HepG2 (cell line): ENCODE data around the gene GPR39. TPM values are rescaled to one million over a fixed set of nuclear protein-coding genes. Genes with fewer than 3 reads are reported as not detected.

Source experiments
- ATAC-seq: fragments of 200-7000 bp; cut with Tn5 transposase; 3 replicates; pipeline ENCODE4 v1.9.1; 2020; ENCODE audit warnings: mild to moderate bottlenecking, moderate library complexity
- BruUV-seq: library from RNA; stranded (reverse); fragments of 400-500 nt; replicated peaks from 2 replicates; lab custom pipeline; 2021; lab: Mats Ljungman, UMichigan
- CTCF ChIA-PET: fragments of 300-600 bp; formaldehyde crosslinking; extraction: SDS; loops from one replicate; lab custom pipeline; 2021; ENCODE audit warnings: low total read pairs, inconsistent platforms, low intra/inter-chr PET ratio; lab: Yijun Ruan, JAX
- POLR2A ChIA-PET: fragments of 350-600 bp; sonication (Branson Sonifier 250); formaldehyde crosslinking; loops from one replicate; lab custom pipeline; 2020; ENCODE audit warnings: antibody characterized with exemption, inconsistent platforms; lab: Yijun Ruan, JAX
- DNase-seq: peaks from one replicate; pipeline ENCODE4 v3.0.0-alpha.2; 2015; ENCODE audit warnings: low spot score
- FAIRE-seq: peaks from 3 replicates; lab custom pipeline; 2011; peaks lifted over from hg19 to GRCh38; lab: Jason Lieb, UNC
- H2AFZ ChIP-seq: one replicate; pipeline ENCODE4 v1.6.1; 2011; ENCODE audit warnings: low read length, inconsistent platforms
- H3K27ac ChIP-seq: fragments of 300-600 bp; 3 replicates; pipeline ENCODE4 v1.8.0; 2011; ENCODE audit warnings: mixed run types, mild to moderate bottlenecking, mixed read lengths, low read length, inconsistent platforms; ENCODE audit not compliant: insufficient read depth; ENCODE audit errors: extremely low read length
- H3K27me3 ChIP-seq, 2 experiments: fragments of 200-600 bp in 1 of 2; 2 replicates in 1 of 2; 3 replicates in 1 of 2; pipeline versions ENCODE4 v1.6.0 to v1.8.0; 2011; ENCODE audit warnings: low read length in 2 of 2, mild to moderate bottlenecking in 2 of 2, moderate library complexity in 2 of 2, inconsistent platforms in 1 of 2; ENCODE audit not compliant: insufficient read depth in 2 of 2, control insufficient read depth in 1 of 2
- H3K36me3 ChIP-seq, 2 experiments: fragments of 200-600 bp in 1 of 2; replicated peaks in 1 of 2; 2 replicates in 1 of 2; 3 replicates in 1 of 2; pipeline versions ENCODE4 v1.5.1 to v1.8.0; 2011; ENCODE audit warnings: low read length in 2 of 2, inconsistent platforms in 1 of 2; ENCODE audit not compliant: insufficient read depth in 2 of 2, control insufficient read depth in 1 of 2
- H3K4me1 ChIP-seq: 2 replicates; pipeline ENCODE4 v1.5.1; 2012; ENCODE audit warnings: low read length, inconsistent platforms; ENCODE audit not compliant: insufficient read depth
- H3K4me2 ChIP-seq: 2 replicates; pipeline ENCODE4 v1.6.0; 2011; ENCODE audit warnings: low read depth, low read length, inconsistent platforms
- H3K4me3 ChIP-seq, 3 experiments: fragments of 200-600 bp in 1 of 3; sonication (generic), shearing (Covaris generic) in 1 of 3; replicated peaks in 1 of 3; 2 replicates each; pipeline ENCODE4 v1.5.1; 2011 to 2016; ENCODE audit warnings: low read length in 3 of 3, inconsistent platforms in 2 of 3, low read depth in 2 of 3, mild to moderate bottlenecking in 2 of 3, control low read depth in 1 of 3, mixed read lengths in 1 of 3; ENCODE audit not compliant: insufficient read depth in 1 of 3
- H3K79me2 ChIP-seq: one replicate; pipeline ENCODE4 v1.6.1; 2011; ENCODE audit warnings: low read length, inconsistent platforms; ENCODE audit not compliant: insufficient read depth
- H3K9ac ChIP-seq: 2 replicates; pipeline ENCODE4 v1.6.0; 2011; ENCODE audit warnings: mild to moderate bottlenecking, low read depth, low read length, inconsistent platforms; ENCODE audit not compliant: insufficient read depth
- H3K9me3 ChIP-seq: 2 replicates; pipeline ENCODE4 v1.5.1; 2012; ENCODE audit warnings: mild to moderate bottlenecking, low read length
- H4K20me1 ChIP-seq: 2 replicates; pipeline ENCODE4 v1.6.0; 2011; ENCODE audit warnings: inconsistent platforms, mild to moderate bottlenecking, low read length, moderate library complexity; ENCODE audit not compliant: insufficient read depth
- HOXA9 ChIP-seq: sonication (generic); formaldehyde crosslinking; IDR thresholded peaks from 2 replicates; pipeline ENCODE4 v1.8.1; 2022; ENCODE audit warnings: missing genetic modification reagents, mild to moderate bottlenecking, moderate library complexity, borderline replicate concordance
- KLF11 ChIP-seq: IDR thresholded peaks from 2 replicates; pipeline ENCODE4 v1.6.1; 2016; ENCODE audit warnings: missing compliant biosample characterization
- KLF16 ChIP-seq, 2 experiments: sonication (generic) in 1 of 2; formaldehyde crosslinking in 1 of 2; IDR thresholded peaks; 2 replicates each; pipeline versions ENCODE4 v1.6.1 to v1.8.0; 2016 to 2023; ENCODE audit warnings: missing genetic modification reagents in 2 of 2, missing compliant biosample characterization in 1 of 2
- NFE2L2 ChIP-seq: fragments of 150-350 bp; IDR thresholded peaks from 2 replicates; pipeline ENCODE4 v1.6.1; 2014; ENCODE audit warnings: low read length
- RNF2 ChIP-seq: fragments of 450-650 bp; conservative IDR thresholded peaks from 2 replicates; pipeline ENCODE4 v1.6.1; 2016; ENCODE audit warnings: low read depth
- ZNF451 ChIP-seq: sonication (generic); formaldehyde crosslinking; IDR thresholded peaks from 2 replicates; pipeline ENCODE4 v1.5.0; 2020; ENCODE audit warnings: mild to moderate bottlenecking, missing genetic modification reagents
- ZNF552 ChIP-seq: sonication (generic); formaldehyde crosslinking; IDR thresholded peaks from 2 replicates; pipeline ENCODE4 v1.9.0; 2022; ENCODE audit warnings: missing genetic modification reagents, mild to moderate bottlenecking, borderline replicate concordance
- ZNF570 ChIP-seq: sonication (generic); formaldehyde crosslinking; IDR thresholded peaks from 2 replicates; pipeline ENCODE4 v1.4.0; 2020; ENCODE audit warnings: mild to moderate bottlenecking, missing genetic modification reagents, borderline replicate concordance
- WGBS: methylation state at CpG from one replicate; pipeline ENCODE4 v1.1.6; 2017; ENCODE audit warnings: low lambda C conversion rate; 5-methylcytosine and 5-hydroxymethylcytosine counted together
- in situ Hi-C: cut with HindIII; loops from 2 replicates; pipeline ENCODE4 v1.10.0; 2017; ENCODE audit warnings: low pct_unique_long_range_greater_than_20kb; ENCODE audit not compliant: extremely low pct_ligation_motif_present
- intact Hi-C: fragments of 100-400 bp; cut with micrococcal nuclease; formaldehyde crosslinking; loops from one replicate; pipeline ENCODE4 v1.10.0; 2022; ENCODE audit not compliant: unreplicated experiment
- polyA plus RNA-seq, 8 experiments: library from polyadenylated mRNA; depleted of rRNA in 3 of 8; stranded (reverse) in 7 of 8; unstranded in 1 of 8; fragments of >200 nt; fragmentation: Illumina TruSeq in 4 of 8; extraction: Trizol in 4 of 8; gene quantifications; 2 replicates each; pipeline versions ENCODE4 v1.2.1 to v1.2.3, GENCODE V29; 2011 to 2016; ENCODE audit warnings: low read depth in 4 of 8, missing spikeins in 1 of 8, mixed read lengths in 1 of 8; ENCODE audit not compliant: insufficient read depth in 1 of 8
- total RNA-seq, 5 experiments: library from RNA; depleted of rRNA; stranded (reverse); fragments of >200 nt; fragmentation: Illumina TruSeq; extraction: Trizol; gene quantifications; 2 replicates each; pipeline ENCODE4 v1.2.3, GENCODE V29; 2016; ENCODE audit warnings: low read depth in 1 of 5
- TF ChIP-seq, protein P1 (sequence below): IDR thresholded peaks from 2 replicates; pipeline ENCODE4 v1.4.0; 2020; ENCODE audit warnings: mild to moderate bottlenecking, missing genetic modification reagents
- TF ChIP-seq, protein P2 (sequence below): sonication (generic); formaldehyde crosslinking; IDR thresholded peaks from 2 replicates; pipeline ENCODE4 v1.4.0; 2020; ENCODE audit warnings: low read depth, mild to moderate bottlenecking, missing genetic modification reagents
- TF ChIP-seq, protein P3 (sequence below): sonication (generic); formaldehyde crosslinking; IDR thresholded peaks from 2 replicates; pipeline ENCODE4 v1.4.0; 2020; ENCODE audit warnings: missing genetic modification reagents

The GPR39 gene
- total and polyA plus RNA-seq, 2 of the 13 experiments (the other 11 are each of a cell fraction or from before 2014, with no cell fraction given) = 0.16 to 0.62 TPM

DNA sequence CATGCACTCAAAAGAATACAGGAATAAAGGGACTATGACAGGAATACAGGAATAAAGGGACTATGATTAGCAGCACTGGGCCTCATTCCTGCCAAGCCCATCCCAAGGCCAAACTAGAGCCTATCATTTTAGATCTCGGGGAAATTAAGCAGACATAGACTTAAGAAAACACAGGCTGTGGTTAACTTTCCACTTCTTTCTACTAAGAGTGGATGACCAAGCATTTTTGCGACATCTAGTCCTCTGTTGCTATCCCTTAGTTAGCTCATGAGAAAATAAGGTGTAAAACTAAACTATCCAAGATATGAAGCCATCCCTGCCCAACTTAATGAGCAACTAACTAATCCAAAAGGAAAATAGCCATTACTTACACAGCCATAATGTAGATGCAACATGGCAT, 247.5 kb downstream of the GPR39 start:
- no peak overlapping the region for H3K9ac ChIP-seq
- no peak for DNase-seq
- WGBS = 20% methylated on average over 2 of the region's 2 CpGs
- TF ChIP-seq, protein P1, sequence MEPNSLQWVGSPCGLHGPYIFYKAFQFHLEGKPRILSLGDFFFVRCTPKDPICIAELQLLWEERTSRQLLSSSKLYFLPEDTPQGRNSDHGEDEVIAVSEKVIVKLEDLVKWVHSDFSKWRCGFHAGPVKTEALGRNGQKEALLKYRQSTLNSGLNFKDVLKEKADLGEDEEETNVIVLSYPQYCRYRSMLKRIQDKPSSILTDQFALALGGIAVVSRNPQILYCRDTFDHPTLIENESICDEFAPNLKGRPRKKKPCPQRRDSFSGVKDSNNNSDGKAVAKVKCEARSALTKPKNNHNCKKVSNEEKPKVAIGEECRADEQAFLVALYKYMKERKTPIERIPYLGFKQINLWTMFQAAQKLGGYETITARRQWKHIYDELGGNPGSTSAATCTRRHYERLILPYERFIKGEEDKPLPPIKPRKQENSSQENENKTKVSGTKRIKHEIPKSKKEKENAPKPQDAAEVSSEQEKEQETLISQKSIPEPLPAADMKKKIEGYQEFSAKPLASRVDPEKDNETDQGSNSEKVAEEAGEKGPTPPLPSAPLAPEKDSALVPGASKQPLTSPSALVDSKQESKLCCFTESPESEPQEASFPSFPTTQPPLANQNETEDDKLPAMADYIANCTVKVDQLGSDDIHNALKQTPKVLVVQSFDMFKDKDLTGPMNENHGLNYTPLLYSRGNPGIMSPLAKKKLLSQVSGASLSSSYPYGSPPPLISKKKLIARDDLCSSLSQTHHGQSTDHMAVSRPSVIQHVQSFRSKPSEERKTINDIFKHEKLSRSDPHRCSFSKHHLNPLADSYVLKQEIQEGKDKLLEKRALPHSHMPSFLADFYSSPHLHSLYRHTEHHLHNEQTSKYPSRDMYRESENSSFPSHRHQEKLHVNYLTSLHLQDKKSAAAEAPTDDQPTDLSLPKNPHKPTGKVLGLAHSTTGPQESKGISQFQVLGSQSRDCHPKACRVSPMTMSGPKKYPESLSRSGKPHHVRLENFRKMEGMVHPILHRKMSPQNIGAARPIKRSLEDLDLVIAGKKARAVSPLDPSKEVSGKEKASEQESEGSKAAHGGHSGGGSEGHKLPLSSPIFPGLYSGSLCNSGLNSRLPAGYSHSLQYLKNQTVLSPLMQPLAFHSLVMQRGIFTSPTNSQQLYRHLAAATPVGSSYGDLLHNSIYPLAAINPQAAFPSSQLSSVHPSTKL = no peak
- TF ChIP-seq NFE2L2 = 0 out of 2 replicates have a peak, but pooled peaks have one; percentile 24
- TF ChIP-seq, all 625 proteins: peak for 1
- no peaks in the 10 kb centered on the region for H3K4me1 ChIP-seq
- no peak overlapping the region for H3K27ac ChIP-seq
- no TSS peak for BruUV-seq
- intact Hi-C loops = no loop called here
- in situ Hi-C loops = loop anchor here (25.0 kb wide), 1 partner anchor 498 kb away; no protein-coding TSS in a partner anchor
- ATAC-seq (no peak), FAIRE-seq (no peak)
- no peaks in the 10 kb centered on the region for H3K79me2 ChIP-seq
- H3K27me3 ChIP-seq = peaks cover 1 to 16% of the 10 kb centered on the region in 2 experiments; a peak in 3 of 5 replicates
- no peak overlapping the region for H3K4me3 ChIP-seq
- H3K9me3 ChIP-seq = no peaks in the 10 kb centered on the region
- ChIA-PET CTCF (no interaction called here), POLR2A (no interaction called here)
- no peaks in the 10 kb centered on the region for H3K36me3 ChIP-seq
- H2AFZ ChIP-seq = no peak overlapping the region
- H4K20me1 ChIP-seq = no peaks in the 10 kb centered on the region
- no peak overlapping the region for H3K4me2 ChIP-seq

DNA sequence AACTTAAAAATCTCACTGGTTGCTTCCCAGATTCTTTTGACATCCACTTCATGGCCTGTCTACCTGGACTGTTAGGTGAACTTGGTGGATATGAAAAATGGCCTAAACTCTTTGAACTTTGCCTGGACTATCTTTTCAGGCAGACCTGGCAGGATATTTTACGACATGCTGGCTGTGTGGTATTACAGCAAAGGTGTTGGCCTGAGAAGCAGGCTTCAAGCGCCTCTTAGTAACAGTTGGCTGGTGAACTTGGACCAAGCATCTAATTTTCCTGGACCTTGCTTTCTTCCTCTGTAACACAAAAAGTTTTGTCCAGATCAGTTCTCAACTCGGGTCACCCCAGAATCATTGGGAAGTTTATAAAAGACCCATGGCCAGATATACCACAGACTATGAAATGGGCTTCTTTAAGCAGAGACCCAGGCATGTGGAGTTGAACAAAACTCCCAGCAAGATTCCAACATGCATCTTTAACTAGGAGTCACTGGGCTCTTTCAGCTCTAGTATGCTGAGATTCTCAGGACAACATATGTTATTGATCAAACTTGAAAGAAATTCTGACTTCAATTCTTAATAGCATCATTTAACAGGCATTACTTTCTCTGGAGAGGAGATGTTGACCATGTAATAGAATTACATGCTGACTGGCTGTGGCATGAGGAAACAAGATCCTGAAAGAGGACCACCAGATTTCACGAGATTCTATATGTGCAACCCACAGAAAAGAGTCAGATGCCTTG, 249.0 kb downstream of the GPR39 start:
- CTCF ChIA-PET = no interaction called here
- intact Hi-C loops (no loop called here), in situ Hi-C loops (loop anchor here (25.0 kb wide), 1 partner anchor 497 kb away; no protein-coding TSS in a partner anchor)
- H3K9me3 ChIP-seq = no peaks in the 10 kb centered on the region
- no peaks in the 10 kb centered on the region for H3K36me3 ChIP-seq
- H3K27ac ChIP-seq = no peak overlapping the region
- H3K9ac ChIP-seq = no peak overlapping the region
- H3K4me1 ChIP-seq = no peaks in the 10 kb centered on the region
- WGBS = 19% methylated on average over 4 of the region's 4 CpGs
- H4K20me1 ChIP-seq = no peaks in the 10 kb centered on the region
- ATAC-seq (no peak), DNase-seq (no peak), FAIRE-seq (no peak)
- no TSS peak for BruUV-seq
- no peaks in the 10 kb centered on the region for H3K79me2 ChIP-seq
- H2AFZ ChIP-seq = no peak overlapping the region
- H3K4me3 ChIP-seq = no peak overlapping the region
- POLR2A ChIA-PET = no interaction called here
- H3K4me2 ChIP-seq = no peak overlapping the region
- H3K27me3 ChIP-seq = peaks cover 6 to 31% of the 10 kb centered on the region in 2 experiments; a peak in 4 of 5 replicates
- TF ChIP-seq KLF11 = no peak
- no peak for TF ChIP-seq ZNF451 (CRISPR knock-in tag)
- TF ChIP-seq ZNF552 (CRISPR knock-in tag) = no peak
- TF ChIP-seq, protein P2, sequence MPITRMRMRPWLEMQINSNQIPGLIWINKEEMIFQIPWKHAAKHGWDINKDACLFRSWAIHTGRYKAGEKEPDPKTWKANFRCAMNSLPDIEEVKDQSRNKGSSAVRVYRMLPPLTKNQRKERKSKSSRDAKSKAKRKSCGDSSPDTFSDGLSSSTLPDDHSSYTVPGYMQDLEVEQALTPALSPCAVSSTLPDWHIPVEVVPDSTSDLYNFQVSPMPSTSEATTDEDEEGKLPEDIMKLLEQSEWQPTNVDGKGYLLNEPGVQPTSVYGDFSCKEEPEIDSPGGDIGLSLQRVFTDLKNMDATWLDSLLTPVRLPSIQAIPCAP (CRISPR knock-in tag) = no peak
- no peak for TF ChIP-seq HOXA9 (CRISPR knock-in tag)
- TF ChIP-seq, protein P3, sequence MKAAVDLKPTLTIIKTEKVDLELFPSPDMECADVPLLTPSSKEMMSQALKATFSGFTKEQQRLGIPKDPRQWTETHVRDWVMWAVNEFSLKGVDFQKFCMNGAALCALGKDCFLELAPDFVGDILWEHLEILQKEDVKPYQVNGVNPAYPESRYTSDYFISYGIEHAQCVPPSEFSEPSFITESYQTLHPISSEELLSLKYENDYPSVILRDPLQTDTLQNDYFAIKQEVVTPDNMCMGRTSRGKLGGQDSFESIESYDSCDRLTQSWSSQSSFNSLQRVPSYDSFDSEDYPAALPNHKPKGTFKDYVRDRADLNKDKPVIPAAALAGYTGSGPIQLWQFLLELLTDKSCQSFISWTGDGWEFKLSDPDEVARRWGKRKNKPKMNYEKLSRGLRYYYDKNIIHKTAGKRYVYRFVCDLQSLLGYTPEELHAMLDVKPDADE (CRISPR knock-in tag) = no peak
- no peak for TF ChIP-seq RNF2
- TF ChIP-seq KLF16 (CRISPR knock-in tag; IDR thresholded peaks at IDR 0.05) = no peak
- no peak for TF ChIP-seq ZNF570 (CRISPR knock-in tag)
